Measurements from ENCODE around the gene KANK4.

The KANK4 gene

GRCh38 chr1:62306065-62306464, 13.2 kb downstream of the KANK4 start:
- no peak for DNase-seq (ENCODE audit: low spot score)
- Histone ChIP-seq H2BK15ac (ENCODE audit: low read length) (no peak overlapping the region), H3K36me3 (replicated peaks in 1 of 2; ENCODE audit: control insufficient read depth in 2 of 2, insufficient read depth in 2 of 2, low read length in 2 of 2) (no peaks in the 10 kb centered on the region), H3K79me1 (ENCODE audit: low read depth, low read length) (no peaks in the 10 kb centered on the region), H3K9ac (ENCODE audit: low read depth, low read length, poor library complexity) (no peak overlapping the region), H3K18ac (ENCODE audit: low read length) (no peak overlapping the region), H4K91ac (ENCODE audit: low read depth, low read length, poor library complexity) (no peak overlapping the region), H2BK5ac (ENCODE audit: low read length) (no peak overlapping the region), H2BK12ac (ENCODE audit: low read length) (no peak overlapping the region), H3K14ac (ENCODE audit: low read length) (no peak overlapping the region), H3K4ac (ENCODE audit: low read length) (no peak overlapping the region), H3K27ac (replicated peaks; ENCODE audit: low read length) (no peak overlapping the region), H2BK120ac (ENCODE audit: low read depth, low read length) (no peak overlapping the region), H3K4me3 (ENCODE audit: low read length in 2 of 2) (no peak overlapping the region), H2AK5ac (ENCODE audit: low read depth, low read length) (no peak overlapping the region), H4K8ac (ENCODE audit: low read depth, low read length) (no peak overlapping the region), H3K4me1 (ENCODE audit: control insufficient read depth in 2 of 2, insufficient read depth in 1 of 2, low read depth in 1 of 2, low read length in 2 of 2) (peaks cover 0 to 5% of the 10 kb centered on the region in 2 donors), H3K27me3 (ENCODE audit: control insufficient read depth in 3 of 3, insufficient read depth in 3 of 3, low read depth in 1 of 3, low read length in 3 of 3) (peaks cover 0 to 10% (median 0%) of the 10 kb centered on the region in 3 experiments), H3K4me2 (ENCODE audit: insufficient read depth, low read length, poor library complexity, severe bottlenecking) (no peak overlapping the region), H3K23ac (ENCODE audit: low read depth, low read length, poor library complexity) (no peak overlapping the region), H3K9me3 (replicated peaks in 1 of 2; ENCODE audit: control insufficient read depth in 2 of 2, insufficient read depth in 1 of 2, low read depth in 1 of 2, low read length in 2 of 2) (no peaks in the 10 kb centered on the region), H2AFZ (ENCODE audit: low read length) (no peak overlapping the region)
- WGBS, 2 donors (ENCODE audit: extremely low coverage in 2 of 2, insufficient read length in 2 of 2, insufficient replicate concordance in 1 of 2) = no CpG with 5 or more reads among the region's 2 CpGs

GRCh38 chr1:62304975-62305374, 14.3 kb downstream of the KANK4 start:
- H3K23ac ChIP-seq (ENCODE audit: low read depth, low read length, poor library complexity) = no peak overlapping the region
- H2BK120ac ChIP-seq (ENCODE audit: low read depth, low read length) = no peak overlapping the region
- H3K79me1 ChIP-seq (ENCODE audit: low read depth, low read length) = no peaks in the 10 kb centered on the region
- H2BK5ac ChIP-seq (ENCODE audit: low read length) = no peak overlapping the region
- H3K9ac ChIP-seq (ENCODE audit: low read depth, low read length, poor library complexity) = no peak overlapping the region
- H2AK5ac ChIP-seq (ENCODE audit: low read depth, low read length) = no peak overlapping the region
- peaks cover 0 to 9% of the 10 kb centered on the region in 2 donors for H3K4me1 ChIP-seq (ENCODE audit: control insufficient read depth in 2 of 2, insufficient read depth in 1 of 2, low read depth in 1 of 2, low read length in 2 of 2)
- H4K91ac ChIP-seq (ENCODE audit: low read depth, low read length, poor library complexity) = no peak overlapping the region
- H3K27me3 ChIP-seq (ENCODE audit: control insufficient read depth in 3 of 3, insufficient read depth in 3 of 3, low read depth in 1 of 3, low read length in 3 of 3) = peaks cover 0 to 10% (median 0%) of the 10 kb centered on the region in 3 experiments
- no peak overlapping the region for H3K14ac ChIP-seq (ENCODE audit: low read length)
- H2BK15ac ChIP-seq (ENCODE audit: low read length) = no peak overlapping the region
- H3K36me3 ChIP-seq (replicated peaks in 1 of 2; ENCODE audit: control insufficient read depth in 2 of 2, insufficient read depth in 2 of 2, low read length in 2 of 2) = no peaks in the 10 kb centered on the region
- DNase-seq (ENCODE audit: low spot score) = no peak
- H2BK12ac ChIP-seq (ENCODE audit: low read length) = no peak overlapping the region
- no CpG with 5 or more reads among the region's 7 CpGs for WGBS, 2 donors (ENCODE audit: extremely low coverage in 2 of 2, insufficient read length in 2 of 2, insufficient replicate concordance in 1 of 2)
- H4K8ac ChIP-seq (ENCODE audit: low read depth, low read length) = no peak overlapping the region
- no peak overlapping the region for H3K4me2 ChIP-seq (ENCODE audit: insufficient read depth, low read length, poor library complexity, severe bottlenecking)
- no peak overlapping the region for H3K18ac ChIP-seq (ENCODE audit: low read length)
- no peak overlapping the region for H2AFZ ChIP-seq (ENCODE audit: low read length)
- no peak overlapping the region for H3K4me3 ChIP-seq (ENCODE audit: low read length in 2 of 2)
- no peaks in the 10 kb centered on the region for H3K9me3 ChIP-seq (replicated peaks in 1 of 2; ENCODE audit: control insufficient read depth in 2 of 2, insufficient read depth in 1 of 2, low read depth in 1 of 2, low read length in 2 of 2)
- no peak overlapping the region for H3K4ac ChIP-seq (ENCODE audit: low read length)
- no peak overlapping the region for H3K27ac ChIP-seq (replicated peaks; ENCODE audit: low read length)

GRCh38 chr1:62304515-62304914, 14.7 kb downstream of the KANK4 start:
- no CpG with 5 or more reads among the region's 7 CpGs for WGBS, 2 donors (ENCODE audit: extremely low coverage in 2 of 2, insufficient read length in 2 of 2, insufficient replicate concordance in 1 of 2)
- Histone ChIP-seq H3K27me3 (ENCODE audit: control insufficient read depth in 3 of 3, insufficient read depth in 3 of 3, low read depth in 1 of 3, low read length in 3 of 3) (peaks cover 0 to 7% (median 0%) of the 10 kb centered on the region in 3 experiments), H3K27ac (replicated peaks; ENCODE audit: low read length) (no peak overlapping the region), H4K8ac (ENCODE audit: low read depth, low read length) (no peak overlapping the region), H4K91ac (ENCODE audit: low read depth, low read length, poor library complexity) (no peak overlapping the region), H3K9me3 (replicated peaks in 1 of 2; ENCODE audit: control insufficient read depth in 2 of 2, insufficient read depth in 1 of 2, low read depth in 1 of 2, low read length in 2 of 2) (no peaks in the 10 kb centered on the region), H3K4me2 (ENCODE audit: insufficient read depth, low read length, poor library complexity, severe bottlenecking) (no peak overlapping the region), H2BK12ac (ENCODE audit: low read length) (no peak overlapping the region), H3K9ac (ENCODE audit: low read depth, low read length, poor library complexity) (no peak overlapping the region), H2BK120ac (ENCODE audit: low read depth, low read length) (no peak overlapping the region), H2AK5ac (ENCODE audit: low read depth, low read length) (no peak overlapping the region), H2BK15ac (ENCODE audit: low read length) (no peak overlapping the region), H3K4me3 (ENCODE audit: low read length in 2 of 2) (no peak overlapping the region), H2BK5ac (ENCODE audit: low read length) (no peak overlapping the region), H3K14ac (ENCODE audit: low read length) (no peak overlapping the region), H3K23ac (ENCODE audit: low read depth, low read length, poor library complexity) (no peak overlapping the region), H3K18ac (ENCODE audit: low read length) (no peak overlapping the region), H3K4ac (ENCODE audit: low read length) (no peak overlapping the region), H3K36me3 (replicated peaks in 1 of 2; ENCODE audit: control insufficient read depth in 2 of 2, insufficient read depth in 2 of 2, low read length in 2 of 2) (no peaks in the 10 kb centered on the region), H3K4me1 (ENCODE audit: control insufficient read depth in 2 of 2, insufficient read depth in 1 of 2, low read depth in 1 of 2, low read length in 2 of 2) (peaks cover 0 to 11% of the 10 kb centered on the region in 2 donors), H3K79me1 (ENCODE audit: low read depth, low read length) (no peaks in the 10 kb centered on the region), H2AFZ (ENCODE audit: low read length) (no peak overlapping the region)
- DNase-seq (ENCODE audit: low spot score) = no peak

GRCh38 chr1:62301726-62302390, 17.4 kb downstream of the KANK4 start:
- no peak overlapping the region for H4K8ac ChIP-seq (ENCODE audit: low read depth, low read length)
- H3K9ac ChIP-seq (ENCODE audit: low read depth, low read length, poor library complexity) = no peak overlapping the region
- no peaks in the 10 kb centered on the region for H3K79me1 ChIP-seq (ENCODE audit: low read depth, low read length)
- no peak overlapping the region for H4K91ac ChIP-seq (ENCODE audit: low read depth, low read length, poor library complexity)
- H3K27me3 ChIP-seq (ENCODE audit: control insufficient read depth in 3 of 3, insufficient read depth in 3 of 3, low read depth in 1 of 3, low read length in 3 of 3) = peaks cover 0 to 5% (median 0%) of the 10 kb centered on the region in 3 experiments
- H3K14ac ChIP-seq (ENCODE audit: low read length) = no peak overlapping the region
- peaks cover 0 to 14% of the 10 kb centered on the region in 2 donors for H3K4me1 ChIP-seq (ENCODE audit: control insufficient read depth in 2 of 2, insufficient read depth in 1 of 2, low read depth in 1 of 2, low read length in 2 of 2)
- H2BK5ac ChIP-seq (ENCODE audit: low read length) = no peak overlapping the region
- no peak overlapping the region for H3K4ac ChIP-seq (ENCODE audit: low read length)
- no peak overlapping the region for H2AK5ac ChIP-seq (ENCODE audit: low read depth, low read length)
- no peak overlapping the region for H3K23ac ChIP-seq (ENCODE audit: low read depth, low read length, poor library complexity)
- H3K36me3 ChIP-seq (replicated peaks in 1 of 2; ENCODE audit: control insufficient read depth in 2 of 2, insufficient read depth in 2 of 2, low read length in 2 of 2) = no peaks in the 10 kb centered on the region
- no peak overlapping the region for H2AFZ ChIP-seq (ENCODE audit: low read length)
- no CpG with 5 or more reads among the region's 8 CpGs for WGBS, 2 donors (ENCODE audit: extremely low coverage in 2 of 2, insufficient read length in 2 of 2, insufficient replicate concordance in 1 of 2)
- no peak overlapping the region for H3K4me3 ChIP-seq (ENCODE audit: low read length in 2 of 2)
- H2BK120ac ChIP-seq (ENCODE audit: low read depth, low read length) = no peak overlapping the region
- DNase-seq (ENCODE audit: low spot score) = no peak
- H3K9me3 ChIP-seq (replicated peaks in 1 of 2; ENCODE audit: control insufficient read depth in 2 of 2, insufficient read depth in 1 of 2, low read depth in 1 of 2, low read length in 2 of 2) = no peaks in the 10 kb centered on the region
- H2BK15ac ChIP-seq (ENCODE audit: low read length) = no peak overlapping the region
- H3K18ac ChIP-seq (ENCODE audit: low read length) = no peak overlapping the region
- H3K4me2 ChIP-seq (ENCODE audit: insufficient read depth, low read length, poor library complexity, severe bottlenecking) = no peak overlapping the region
- H3K27ac ChIP-seq (replicated peaks; ENCODE audit: low read length) = no peak overlapping the region
- no peak overlapping the region for H2BK12ac ChIP-seq (ENCODE audit: low read length)
